GM18511 (cell line): ENCODE measurements around the gene TSFM.

Experiments
- ATAC-seq: cut with Tn5 transposase; IDR thresholded peaks from one replicate; pipeline ENCODE4 v1.9.1; 2021; ENCODE audit warnings: mild to moderate bottlenecking, moderate library complexity; ENCODE audit not compliant: unreplicated experiment

Gene TSFM

DNA sequence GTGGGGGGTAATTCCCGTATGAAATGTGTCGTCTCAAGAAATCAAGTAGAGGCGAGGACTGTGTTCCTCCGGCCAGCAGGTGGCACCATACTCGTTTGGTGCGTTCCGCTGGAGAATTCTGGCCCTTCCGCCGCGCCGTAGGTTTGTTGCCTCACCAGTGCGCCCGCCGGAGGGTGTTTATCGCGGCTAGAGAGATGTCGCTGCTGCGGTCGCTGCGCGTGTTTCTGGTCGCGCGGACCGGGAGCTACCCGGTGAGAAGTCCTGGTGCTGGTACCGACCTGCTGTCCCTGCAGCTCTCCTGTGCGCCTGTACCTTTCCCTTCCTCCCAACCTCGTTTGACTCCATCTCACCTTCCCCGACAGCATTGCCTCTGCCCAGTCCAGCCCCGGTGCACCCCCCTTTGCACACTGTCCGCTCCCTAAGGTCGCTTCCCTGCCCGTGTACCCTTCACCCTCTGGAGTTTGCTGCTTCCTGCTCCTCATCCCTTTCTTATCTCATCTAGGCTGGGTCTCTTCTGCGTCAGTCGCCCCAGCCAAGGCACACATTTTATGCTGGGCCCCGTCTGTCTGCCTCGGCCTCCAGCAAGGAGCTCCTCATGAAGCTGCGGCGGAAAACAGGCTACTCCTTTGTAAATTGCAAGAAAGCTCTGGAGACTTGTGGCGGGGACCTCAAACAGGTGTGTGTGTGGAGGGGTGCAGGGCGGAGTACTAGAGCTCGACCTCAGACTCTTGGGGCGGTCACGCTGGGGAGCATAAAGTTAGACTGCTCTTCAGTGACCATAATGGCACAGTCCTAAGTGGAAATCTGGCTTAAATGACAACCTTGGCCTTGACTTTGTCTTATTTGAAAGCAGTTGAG lies at the start of gene TSFM:
Gene TSFM (plus strand): TSS at position 180 of the 858 bp plus-strand sequence. CDS start 15 bp downstream, at position 195.
- peak; percentile 92 for ATAC-seq

GRCh38 chr12:57733928-57734327 lies 48.7 kb upstream of the TSFM start:
- no peak for ATAC-seq

- no peak for ATAC-seq
Measured at GRCh38 chr12:57734591-57734990, 48.0 kb upstream of the TSFM start.

- no peak for ATAC-seq
Measured at GRCh38 chr12:57735198-57735855, 47.3 kb upstream of the TSFM start.

DNA sequence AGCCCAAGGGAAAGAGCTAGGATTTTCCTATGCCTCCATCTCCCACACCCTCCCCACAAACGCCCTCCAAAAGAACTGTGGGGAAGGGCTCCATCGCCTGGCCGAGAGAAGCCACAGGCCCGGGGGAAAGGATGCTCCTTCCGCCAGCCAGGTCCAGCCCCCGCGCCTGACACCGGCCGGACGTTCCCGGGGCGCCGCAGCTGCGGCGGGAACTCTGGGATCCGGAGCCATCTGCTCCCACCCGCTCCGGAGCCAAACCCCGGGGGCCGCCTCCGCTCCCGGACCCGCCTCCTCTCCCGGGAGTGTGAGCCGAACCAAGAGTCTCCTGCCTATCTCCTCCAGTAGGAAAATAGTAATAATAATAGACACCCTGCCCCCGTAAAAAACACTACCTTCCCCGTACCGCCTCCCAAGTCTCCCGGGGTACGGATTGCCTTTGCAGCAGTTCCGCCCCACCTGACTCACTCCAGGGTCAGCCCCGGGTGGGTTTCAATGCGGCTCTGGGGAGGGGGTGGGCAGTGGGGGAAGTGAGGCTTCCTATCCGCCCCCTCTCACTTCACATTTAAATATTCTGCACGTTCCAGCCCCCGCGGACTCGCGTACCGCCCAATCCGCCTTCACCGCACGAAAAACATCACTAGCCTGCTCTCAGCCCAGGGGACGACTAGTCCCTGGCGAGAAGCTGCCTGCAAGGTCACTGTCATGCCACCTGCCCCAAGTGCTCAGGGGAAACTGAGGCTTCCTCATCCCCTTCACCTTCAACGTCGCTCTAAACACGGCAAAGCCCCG lies 46.4 kb upstream of the TSFM start:
- ATAC-seq: no peak

GRCh38 chr12:57736741-57737466 lies 45.7 kb upstream of the TSFM start:
- ATAC-seq: no peak

DNA sequence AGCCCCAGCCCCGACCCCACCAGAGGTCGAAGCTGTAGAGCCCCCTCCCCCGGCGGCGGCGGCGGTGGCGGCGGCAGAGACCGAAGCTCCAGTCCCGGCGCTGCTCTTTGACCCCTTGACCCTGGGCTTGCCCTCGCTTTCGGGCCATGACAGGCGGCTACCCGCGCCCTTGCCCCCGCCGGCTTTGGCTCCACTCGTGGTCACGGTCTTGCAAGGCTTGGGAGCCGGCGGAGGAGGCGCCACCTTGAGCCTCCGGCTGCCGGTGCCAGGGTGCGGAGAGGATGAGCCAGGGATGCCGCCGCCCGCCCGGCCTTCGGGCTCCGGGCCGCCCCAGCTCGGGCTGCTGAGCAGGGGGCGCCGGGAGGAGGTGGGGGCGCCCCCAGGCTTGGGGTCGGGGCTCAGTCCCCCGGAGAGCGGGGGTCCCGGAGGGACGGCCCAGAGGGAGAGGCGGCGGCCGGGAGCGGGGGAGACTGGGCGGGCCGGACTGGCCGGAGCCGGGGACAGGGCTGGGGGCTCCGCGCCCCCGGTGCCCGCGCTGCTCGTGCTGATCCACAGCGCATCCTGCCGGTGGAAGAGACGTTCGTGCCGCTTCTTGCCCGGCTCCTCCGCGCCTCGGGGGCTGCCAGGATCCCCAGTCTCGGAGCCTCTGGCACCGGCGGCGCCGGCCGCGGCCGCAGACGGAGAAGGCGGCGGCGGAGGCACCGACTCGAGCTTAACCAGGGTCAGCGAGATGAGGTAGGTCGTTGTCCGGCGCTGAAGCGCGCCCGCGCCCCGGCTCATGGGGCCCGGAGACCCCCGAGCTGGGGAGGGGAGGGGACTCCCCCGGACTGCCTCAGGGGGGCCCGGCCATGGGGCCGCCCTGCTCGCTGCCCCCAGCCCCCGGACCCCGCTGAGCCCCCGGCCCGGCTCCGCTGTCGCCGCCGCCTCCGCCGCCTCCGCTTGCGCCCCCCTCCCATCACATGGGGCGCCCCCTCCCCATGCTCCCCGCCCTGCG lies 44.8 kb upstream of the TSFM start:
- ATAC-seq: no peak

DNA sequence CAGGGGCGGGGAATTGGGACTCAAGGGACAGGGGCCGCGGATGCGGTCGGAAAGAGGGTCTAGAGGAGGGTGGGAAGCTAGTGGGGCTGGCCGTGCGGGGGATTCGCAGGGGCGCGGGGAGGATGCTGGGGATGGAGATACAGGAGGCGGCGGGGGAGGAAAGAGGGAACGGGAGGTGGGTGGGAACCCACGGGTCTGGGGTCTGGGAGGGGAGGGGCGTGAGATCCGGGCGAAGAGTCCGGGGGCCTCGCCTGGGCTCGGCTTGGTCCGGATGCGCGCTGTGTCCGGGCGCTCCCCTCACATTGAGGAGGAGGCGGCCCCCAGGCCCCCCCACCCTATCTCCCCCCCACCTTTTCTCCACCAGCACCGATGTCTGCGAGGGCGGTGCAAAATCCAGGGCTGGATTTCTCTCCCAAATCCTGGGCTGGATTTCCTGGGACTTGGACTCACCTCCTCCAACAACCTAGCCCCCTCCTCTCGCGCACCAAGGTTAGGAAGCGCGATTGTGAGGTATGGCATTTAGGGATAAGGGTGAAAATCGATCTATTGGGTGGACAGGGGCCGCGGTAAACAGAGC lies 43.8 kb upstream of the TSFM start, which contains the start of gene AGAP2:
Gene AGAP2 (minus strand): TSS at position 82 of the 577 bp plus-strand sequence. CDS start 496 bp downstream, outside the sequence.
- ATAC-seq: no peak

GRCh38 chr12:57739387-57739786 lies 43.2 kb upstream of the TSFM start:
- no peak for ATAC-seq

GRCh38 chr12:57739914-57740538 lies 42.6 kb upstream of the TSFM start:
- no peak for ATAC-seq

DNA sequence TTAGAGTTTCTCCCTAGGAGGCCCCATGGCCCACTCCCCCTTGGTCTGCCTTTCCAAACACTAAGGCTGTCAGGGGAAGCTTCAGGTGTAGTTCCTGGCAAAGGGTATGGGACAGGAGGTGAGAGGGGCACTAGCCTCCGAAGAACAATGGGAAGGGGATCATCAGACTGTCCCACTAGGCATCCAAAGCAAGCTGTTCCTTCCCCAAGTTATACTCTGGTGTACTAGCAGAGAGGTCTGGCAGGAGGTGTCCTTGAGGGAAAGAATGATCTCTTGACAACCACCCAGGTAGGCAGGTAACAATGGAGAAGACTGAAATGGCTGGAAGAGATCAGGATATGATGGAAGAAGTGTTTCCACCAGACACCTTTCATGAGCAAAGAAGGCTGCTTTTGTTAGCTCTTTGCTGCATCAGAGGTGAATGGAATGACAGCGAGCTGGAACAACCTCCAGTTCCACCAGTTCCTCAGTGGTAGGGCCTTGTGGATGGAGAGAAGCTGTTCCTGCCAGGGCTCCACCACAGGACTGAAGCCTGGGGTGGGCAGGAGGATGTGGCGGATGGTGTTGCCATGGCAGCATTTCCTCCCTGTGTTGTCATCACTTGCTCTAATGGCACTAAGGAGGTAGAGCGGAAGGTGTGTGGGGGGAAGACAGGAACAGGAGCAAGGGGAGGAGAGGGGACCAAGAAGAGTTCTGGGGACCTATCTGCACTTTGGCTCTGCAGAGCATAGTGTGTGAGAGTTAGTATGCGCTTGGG lies 41.8 kb upstream of the TSFM start:
- peak; percentile 47 for ATAC-seq

GRCh38 chr12:57741413-57741789 lies 41.2 kb upstream of the TSFM start:
- no peak for ATAC-seq

GRCh38 chr12:57741844-57742738 lies 40.5 kb upstream of the TSFM start:
- ATAC-seq: peak; percentile 66

DNA sequence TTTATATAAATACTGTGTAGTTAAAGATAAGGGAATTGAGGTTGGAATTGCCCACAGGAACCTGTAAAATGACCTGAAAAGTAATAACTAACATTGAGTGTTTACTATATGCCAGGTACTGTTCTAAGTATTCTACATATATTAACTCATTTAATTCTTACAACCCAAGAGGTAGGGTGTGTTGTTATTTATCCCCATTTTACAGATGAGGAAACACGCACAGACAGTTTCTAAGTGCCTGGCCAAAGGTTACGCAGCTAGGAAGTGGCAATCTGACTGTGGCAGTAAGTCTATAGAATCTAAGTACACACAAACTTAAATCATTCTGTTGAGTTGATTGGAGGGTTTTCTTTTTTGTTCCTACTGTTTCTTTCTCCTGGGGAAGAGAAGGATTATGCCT lies 38.8 kb upstream of the TSFM start:
- no peak for ATAC-seq

DNA sequence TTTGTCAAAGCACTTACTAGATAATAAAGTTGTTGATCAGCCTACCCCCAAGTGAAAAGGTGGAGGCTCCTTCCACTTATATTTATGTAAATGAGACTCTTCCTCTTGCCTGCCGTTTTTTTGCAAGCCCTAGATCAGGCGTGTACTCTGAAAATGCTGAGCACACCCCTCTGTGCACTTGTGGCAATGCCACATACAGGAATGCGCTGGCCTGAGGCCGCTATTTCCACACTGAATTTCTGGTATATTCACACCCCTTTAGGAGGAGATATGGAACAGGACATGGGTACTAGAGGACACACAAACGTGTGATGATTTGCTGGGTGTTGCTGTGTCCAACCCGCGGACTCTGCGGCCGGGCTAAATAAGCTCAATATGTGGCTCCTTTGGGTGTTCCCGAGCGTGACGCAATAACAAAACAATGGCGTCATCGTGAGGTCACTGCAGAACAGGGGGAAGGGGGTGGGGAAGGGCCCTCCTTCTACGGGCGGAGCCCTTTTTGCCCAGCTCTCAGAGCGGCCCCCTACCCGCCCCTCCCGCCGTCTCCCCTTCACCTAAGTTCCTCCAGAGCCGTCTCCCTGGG lies 38.3 kb upstream of the TSFM start:
- peak; percentile 43 for ATAC-seq

DNA sequence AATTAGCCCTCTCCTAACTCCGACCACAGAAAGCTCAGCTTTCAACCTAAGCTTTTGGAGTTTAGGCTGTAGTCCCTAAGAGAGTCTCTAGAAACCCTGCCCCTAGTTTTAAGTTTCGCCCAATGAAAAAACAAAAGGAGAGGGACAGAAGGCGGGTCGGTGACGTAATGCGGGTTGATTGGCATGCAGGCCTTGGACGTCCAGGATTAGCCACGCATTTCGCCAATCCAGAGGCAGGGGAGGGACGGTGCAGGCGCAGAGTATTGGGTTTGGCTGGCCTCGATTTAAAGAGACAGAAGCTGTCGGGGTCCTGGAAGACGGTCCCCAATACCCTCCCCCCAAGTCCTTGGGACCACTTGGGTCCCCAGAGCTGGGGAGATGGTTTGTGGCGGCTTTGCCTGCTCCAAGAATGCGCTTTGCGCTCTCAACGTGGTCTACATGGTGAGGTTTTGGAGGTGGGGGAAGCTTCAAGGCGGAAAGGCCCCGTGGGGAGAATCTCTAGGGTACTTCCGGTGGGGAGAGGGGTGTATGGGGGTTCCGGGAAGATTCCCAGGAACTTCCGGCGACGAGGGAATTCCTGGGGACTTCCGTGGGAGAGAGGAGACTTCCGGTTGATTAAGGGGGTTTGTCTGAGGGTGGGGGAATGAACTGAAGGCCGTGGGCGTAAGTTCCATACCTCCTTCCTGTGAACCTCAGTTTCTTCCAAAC lies 37.7 kb upstream of the TSFM start, which contains the start of gene TSPAN31:
Gene TSPAN31 (plus strand): TSS at position 263 of the 708 bp plus-strand sequence. CDS start 116 bp downstream, at position 379.
- ATAC-seq: peak; percentile 86
